HG03571 (cell line): ENCODE results near the gene TUBAL3.
A peak's percentile ranks its signal among the peaks of the same experiment; 100 is the strongest.
"Not testable (repeated sequence)": the region's sequence is repeated elsewhere in the genome, so short reads cannot be mapped to it uniquely, and the experiment has no call there.

ENCODE experiments used
- ATAC-seq: cut with Tn5 transposase; IDR thresholded peaks from one replicate; pipeline ENCODE4 v1.9.1; 2021; ENCODE audit not compliant: unreplicated experiment

TUBAL3 gene

GRCh38 chr10:5424751-5425150, 20.1 kb upstream of the TUBAL3 start:
- no peak for ATAC-seq

GRCh38 chr10:5423771-5424170, 19.1 kb upstream of the TUBAL3 start:
- ATAC-seq, result no peak

GRCh38 chr10:5419466-5420094, 15.0 kb upstream of the TUBAL3 start:
- ATAC-seq, result no peak

- ATAC-seq, result no peak
Observed at GRCh38 chr10:5418584-5418983, 14.0 kb upstream of the TUBAL3 start.

GRCh38 chr10:5416981-5417380, 12.4 kb upstream of the TUBAL3 start:
- no peak for ATAC-seq

- no peak for ATAC-seq
Observed at GRCh38 chr10:5413012-5413938, 8.6 kb upstream of the TUBAL3 start.

GRCh38 chr10:5412277-5412941, 7.8 kb upstream of the TUBAL3 start, which contains the start of gene NET1:
TSS of gene NET1 (plus strand) at chr10:5412557. CDS start at chr10:5412693, 136 bp downstream.
- ATAC-seq, result peak; percentile 95

- no peak for ATAC-seq
Observed at GRCh38 chr10:5411941-5412276, 7.3 kb upstream of the TUBAL3 start.

GRCh38 chr10:5410787-5411186, 6.2 kb upstream of the TUBAL3 start:
- not testable (repeated sequence) for ATAC-seq

- no peak for ATAC-seq
Observed at GRCh38 chr10:5406918-5407317, 2.3 kb upstream of the TUBAL3 start.

GRCh38 chr10:5402798-5403197, 1.8 kb downstream of the TUBAL3 start:
- ATAC-seq, result no peak

- no peak for ATAC-seq
Observed at GRCh38 chr10:5400468-5401240, 4.0 kb downstream of the TUBAL3 start.

- no peak for ATAC-seq
Observed at GRCh38 chr10:5399332-5399731, 5.3 kb downstream of the TUBAL3 start.

- ATAC-seq, result no peak
Observed at GRCh38 chr10:5396556-5397300, 7.9 kb downstream of the TUBAL3 start.

GRCh38 chr10:5395168-5395567, 9.5 kb downstream of the TUBAL3 start:
- ATAC-seq, result no peak

GRCh38 chr10:5393529-5393928, 11.1 kb downstream of the TUBAL3 start:
- ATAC-seq, result no peak

- ATAC-seq, result no peak
Observed at GRCh38 chr10:5391790-5392189, 12.8 kb downstream of the TUBAL3 start.

- ATAC-seq, result no peak
Observed at GRCh38 chr10:5390607-5391205, 13.9 kb downstream of the TUBAL3 start.

- no peak for ATAC-seq
Observed at GRCh38 chr10:5387169-5387568, 17.5 kb downstream of the TUBAL3 start.

- no peak for ATAC-seq
Observed at GRCh38 chr10:5385224-5385623, 19.4 kb downstream of the TUBAL3 start.
